Body of pancreas (tissue), 4 donors: ENCODE measurements around the gene MGAT4B. TPM values are rescaled to one million over a fixed set of nuclear protein-coding genes. Genes with fewer than 3 reads are reported as not detected.

ENCODE experiments used
- ATAC-seq: fragments of 150-250 bp; one replicate; pipeline ENCODE4 v1.9.1; 2016
- DNase-seq, 4 donors: peaks; one replicate each; pipeline ENCODE4 v3.0.0-alpha.2; 2019
- H3K27ac ChIP-seq, 4 donors: fragments of 200-600 bp; sonication (generic); 1 replicate in 3 of 4; 2 replicates in 1 of 4; pipeline versions ENCODE4 v1.5.1 to v1.6.1; 2016 to 2019; ENCODE audit warnings: mild to moderate bottlenecking in 1 of 4, mixed read lengths in 1 of 4, moderate library complexity in 1 of 4
- H3K27me3 ChIP-seq, 2 donors: fragments of 200-600 bp; sonication (generic); one replicate each; pipeline ENCODE4 v1.6.0; 2016; ENCODE audit warnings: mild to moderate bottlenecking in 1 of 2
- H3K36me3 ChIP-seq, 2 donors: fragments of 200-600 bp; sonication (generic); replicated peaks in 1 of 2; 2 replicates each; pipeline ENCODE4 v1.5.1; 2016; ENCODE audit warnings: low read depth in 2 of 2; ENCODE audit not compliant: insufficient read depth in 1 of 2
- H3K4me1 ChIP-seq: fragments of 200-600 bp; sonication (generic); one replicate; pipeline ENCODE4 v1.6.0; 2016
- H3K4me3 ChIP-seq, 2 donors: fragments of 200-600 bp; sonication (generic); 1 replicate in 1 of 2; 2 replicates in 1 of 2; pipeline ENCODE4 v1.5.1; 2016 to 2019
- H3K9me3 ChIP-seq, 3 donors: fragments of 200-600 bp; sonication (generic); 1 replicate in 2 of 3; 2 replicates in 1 of 3; pipeline ENCODE4 v1.5.1; 2016
- POLR2A ChIP-seq, 3 donors: fragments of 450-650 bp; IDR thresholded peaks; one replicate each; pipeline ENCODE4 v1.6.1; 2016; ENCODE audit warnings: antibody characterized with exemption in 3 of 3, mild to moderate bottlenecking in 2 of 3
- WGBS, 2 donors: methylation state at CpG; one replicate each; pipeline ENCODE4 v1.1.5; 2017; 5-methylcytosine and 5-hydroxymethylcytosine counted together
- intact Hi-C: fragments of 100-400 bp; cut with DNase I; formaldehyde crosslinking; loops from one replicate; pipeline ENCODE4 v1.15.1; 2023
- total RNA-seq, 2 donors: library from RNA; depleted of rRNA; stranded (reverse); fragments of >200 nt; gene quantifications; one replicate each; pipeline ENCODE4 v1.1.0, GENCODE V29; 2016
- TF ChIP-seq, protein P1 (sequence below), 7 experiments: fragments of 450-650 bp in 4 of 7; fragments of 200-600 bp in 3 of 7; sonication (generic) in 3 of 7; IDR thresholded peaks; one replicate each; pipeline ENCODE4 v1.5.1; 2016 to 2019; ENCODE audit warnings: antibody characterized with exemption in 7 of 7

MGAT4B gene
- total RNA-seq, 2 donors from 2014 or later, result 89.0 to 90.0 TPM

DNA sequence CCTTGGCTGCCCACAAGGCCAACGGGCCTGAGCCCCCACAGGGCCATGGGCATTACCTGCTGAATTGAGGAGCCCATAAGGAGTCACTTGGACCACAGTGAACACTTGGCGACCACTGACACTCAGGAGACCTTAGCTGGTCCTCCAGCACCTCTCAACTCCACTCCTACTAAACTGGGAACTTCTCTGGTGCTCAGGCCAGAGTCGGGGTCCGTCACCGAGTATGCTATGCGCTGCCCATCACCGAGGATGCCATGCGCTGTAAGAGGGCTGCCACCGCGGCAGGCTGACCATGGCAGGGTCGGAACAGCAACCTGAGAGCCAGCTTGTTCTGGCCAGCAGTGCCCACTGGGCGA, 13.4 kb upstream of the MGAT4B start:
- 28 to 33% methylated on average over 8 to 12 of the region's 12 CpGs for WGBS, 2 donors
- DNase-seq (no peak), ATAC-seq (no peak)
- Histone ChIP-seq H3K9me3 (no peaks in the 10 kb centered on the region), H3K36me3 (peaks cover 8 to 14% of the 10 kb centered on the region in 2 donors), H3K4me3 (peak overlapping the region in 1 of 2 donors; percentile 90), H3K4me1 (peaks cover 65% of the 10 kb centered on the region), H3K27ac (peak overlapping the region; percentile 97 to 100 (median 99)), H3K27me3 (no peaks in the 10 kb centered on the region)
- intact Hi-C loops, result no loop called here
- no peak for TF ChIP-seq POLR2A (IDR thresholded peaks at IDR 0.05)
- TF ChIP-seq, protein P1, sequence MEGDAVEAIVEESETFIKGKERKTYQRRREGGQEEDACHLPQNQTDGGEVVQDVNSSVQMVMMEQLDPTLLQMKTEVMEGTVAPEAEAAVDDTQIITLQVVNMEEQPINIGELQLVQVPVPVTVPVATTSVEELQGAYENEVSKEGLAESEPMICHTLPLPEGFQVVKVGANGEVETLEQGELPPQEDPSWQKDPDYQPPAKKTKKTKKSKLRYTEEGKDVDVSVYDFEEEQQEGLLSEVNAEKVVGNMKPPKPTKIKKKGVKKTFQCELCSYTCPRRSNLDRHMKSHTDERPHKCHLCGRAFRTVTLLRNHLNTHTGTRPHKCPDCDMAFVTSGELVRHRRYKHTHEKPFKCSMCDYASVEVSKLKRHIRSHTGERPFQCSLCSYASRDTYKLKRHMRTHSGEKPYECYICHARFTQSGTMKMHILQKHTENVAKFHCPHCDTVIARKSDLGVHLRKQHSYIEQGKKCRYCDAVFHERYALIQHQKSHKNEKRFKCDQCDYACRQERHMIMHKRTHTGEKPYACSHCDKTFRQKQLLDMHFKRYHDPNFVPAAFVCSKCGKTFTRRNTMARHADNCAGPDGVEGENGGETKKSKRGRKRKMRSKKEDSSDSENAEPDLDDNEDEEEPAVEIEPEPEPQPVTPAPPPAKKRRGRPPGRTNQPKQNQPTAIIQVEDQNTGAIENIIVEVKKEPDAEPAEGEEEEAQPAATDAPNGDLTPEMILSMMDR (IDR thresholded peaks at IDR 0.05), result no peak

DNA sequence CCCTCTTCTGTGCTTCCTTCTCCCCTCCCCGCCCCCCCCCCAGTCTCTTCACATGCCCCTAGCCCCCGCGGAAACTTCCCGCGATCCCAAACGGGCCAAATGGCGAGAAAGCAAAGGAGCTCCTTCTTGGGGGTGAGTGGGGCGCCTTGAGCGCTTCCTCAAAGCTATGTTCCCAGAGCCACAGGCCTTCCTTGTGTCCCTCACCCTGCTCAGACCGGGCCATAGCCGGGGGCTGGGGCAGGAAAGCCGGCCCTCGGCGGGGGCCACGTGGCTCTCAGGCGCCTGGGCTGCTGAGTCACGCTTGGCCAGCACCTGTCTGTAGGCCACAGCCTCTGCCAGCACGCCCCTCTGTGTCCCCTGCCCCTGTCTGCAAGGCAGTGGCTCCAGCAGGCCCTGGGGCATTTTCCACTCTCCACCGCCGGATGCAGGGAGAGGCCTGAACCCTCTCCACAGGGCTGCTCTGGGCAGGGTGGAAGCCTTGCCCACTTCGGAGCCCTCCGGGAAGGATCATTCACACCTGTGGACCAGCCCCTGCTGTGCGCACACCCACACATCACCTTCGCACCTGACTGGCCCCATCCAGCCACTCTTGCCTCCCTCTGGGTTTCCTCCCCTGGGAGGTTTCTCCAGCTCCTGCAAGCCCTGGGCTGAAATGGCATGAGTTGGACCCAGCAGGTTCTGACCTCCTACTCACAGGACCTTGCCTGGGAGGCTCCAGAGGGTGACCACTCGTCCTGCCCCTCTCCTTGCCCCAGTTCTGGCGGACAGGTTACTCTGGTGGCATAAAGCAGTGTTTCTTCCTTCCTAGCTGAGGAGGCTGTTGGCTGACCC, 12.8 kb upstream of the MGAT4B start:
- DNase-seq (peak; percentile 70 to 83 (median 81)), ATAC-seq (peak; percentile 31)
- Histone ChIP-seq H3K27me3 (no peaks in the 10 kb centered on the region), H3K9me3 (no peaks in the 10 kb centered on the region), H3K4me3 (no peak overlapping the region), H3K4me1 (peaks cover 59% of the 10 kb centered on the region), H3K36me3 (peaks cover 7 to 10% of the 10 kb centered on the region in 2 donors), H3K27ac (peak overlapping the region; percentile 97 to 100 (median 99))
- intact Hi-C loops, result no loop called here
- 25% methylated on average over 12 to 26 of the region's 26 CpGs for WGBS, 2 donors
- TF ChIP-seq, protein P1 (IDR thresholded peaks at IDR 0.05), result no peak
- no peak for TF ChIP-seq POLR2A (IDR thresholded peaks at IDR 0.05)

DNA sequence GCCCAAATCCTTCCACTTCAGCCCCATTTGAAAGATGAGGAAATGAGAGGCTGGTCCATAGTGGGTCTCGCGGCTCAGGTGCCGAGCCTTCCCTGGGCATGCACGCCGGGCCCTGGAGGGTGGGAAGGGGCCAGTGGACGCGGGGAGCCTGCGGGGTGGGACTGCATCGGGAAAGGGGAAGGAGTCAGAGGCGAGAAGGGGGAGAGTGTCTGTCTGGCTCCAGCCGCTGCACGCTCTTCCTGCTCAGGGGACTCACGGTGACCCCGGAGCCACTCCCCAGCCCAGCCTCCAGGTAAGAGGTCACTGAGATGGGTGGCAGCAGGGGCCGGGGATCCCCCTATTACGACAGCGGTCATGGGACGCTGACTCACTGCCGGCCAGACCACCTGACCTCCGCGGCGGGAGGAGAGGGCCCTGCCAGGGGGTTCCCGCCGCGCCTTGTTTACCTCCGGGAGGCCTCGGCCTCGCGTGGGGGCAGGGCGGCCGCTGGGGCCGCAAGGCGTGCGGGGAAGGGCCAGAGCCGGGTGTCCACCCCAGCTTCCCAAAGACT, 12.2 kb upstream of the MGAT4B start:
- intact Hi-C loops, result no loop called here
- no peaks in the 10 kb centered on the region for H3K27me3 ChIP-seq
- DNase-seq (peak; percentile 96 to 99 (median 98)), ATAC-seq (peak; percentile 75)
- no peaks in the 10 kb centered on the region for H3K9me3 ChIP-seq
- TF ChIP-seq, protein P1 (IDR thresholded peaks at IDR 0.05), result no peak
- peak; percentile 52 to 78 (median 75) for TF ChIP-seq POLR2A (IDR thresholded peaks at IDR 0.05)
- peaks cover 52% of the 10 kb centered on the region for H3K4me1 ChIP-seq
- H3K27ac ChIP-seq, result peak overlapping the region; percentile 97 to 100 (median 99)
- H3K36me3 ChIP-seq, result peaks cover under 1 to 3% of the 10 kb centered on the region in 2 donors
- no peak overlapping the region for H3K4me3 ChIP-seq
- whole genome bisulfite sequencing, 2 donors, result 2% methylated on average over 35 of the region's 35 CpGs; no CpG with 5 or more reads in 1 of the 2 donors

DNA sequence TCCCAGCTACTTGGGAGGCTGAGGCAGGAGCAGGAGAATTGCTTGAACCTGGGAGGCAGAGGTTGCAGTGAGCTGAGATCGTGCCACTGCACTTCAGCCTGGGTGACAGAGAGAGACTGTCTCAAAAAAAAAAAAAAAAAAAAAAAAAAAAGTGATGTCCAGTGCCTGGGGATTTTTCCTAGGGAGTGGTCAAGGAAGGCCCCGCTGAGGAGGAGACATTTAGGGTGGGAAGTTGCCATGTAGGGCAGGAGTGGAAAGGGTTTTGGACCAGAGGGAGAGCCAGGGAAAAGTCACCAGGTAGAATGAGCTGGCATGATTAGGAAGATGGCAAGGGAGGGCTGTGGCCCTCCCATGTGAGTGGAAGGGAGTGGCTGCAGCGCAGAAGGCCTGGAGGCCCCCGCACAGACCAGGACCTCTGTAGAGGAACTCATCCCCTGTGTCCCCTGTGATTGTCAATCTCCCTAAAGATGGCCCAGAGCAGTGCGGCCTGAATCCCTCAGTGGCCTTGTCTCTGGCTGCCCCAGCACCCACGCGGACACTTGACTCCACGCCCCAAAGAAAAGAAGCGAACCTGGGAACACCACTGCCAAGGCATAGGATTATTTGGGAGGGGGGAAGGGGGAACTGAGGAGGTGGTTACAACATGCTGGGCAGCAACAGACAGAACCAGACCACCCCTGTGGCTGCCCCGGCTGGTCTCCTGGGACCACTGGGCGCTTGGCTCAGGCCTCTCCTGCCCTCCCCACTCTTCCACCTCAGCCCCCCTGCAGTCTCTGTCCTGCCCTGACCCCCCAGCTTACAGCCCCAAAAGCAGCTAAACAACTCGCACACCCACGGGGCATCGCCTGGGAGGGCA, 11.5 kb upstream of the MGAT4B start:
- no peak overlapping the region for H3K4me3 ChIP-seq
- no peaks in the 10 kb centered on the region for H3K27me3 ChIP-seq
- 57 to 59% methylated on average over 7 to 11 of the region's 14 CpGs for WGBS, 2 donors
- peak overlapping the region; percentile 97 to 100 (median 99) for H3K27ac ChIP-seq
- H3K9me3 ChIP-seq, result no peaks in the 10 kb centered on the region
- H3K36me3 ChIP-seq, result no peaks in the 10 kb centered on the region
- ATAC-seq (no peak), DNase-seq (peak in 2 of 4 donors; percentile 18 to 26)
- H3K4me1 ChIP-seq, result peaks cover 45% of the 10 kb centered on the region
- no peak for TF ChIP-seq POLR2A (IDR thresholded peaks at IDR 0.05)
- TF ChIP-seq, protein P1 (IDR thresholded peaks at IDR 0.05), result no peak
- intact Hi-C loops, result no loop called here
